B cell (primary cell): ENCODE data around the gene CES3.
"Not testable (repeated sequence)": the region's sequence is repeated elsewhere in the genome, so short reads cannot be mapped to it uniquely, and the experiment has no call there.

Source experiments
- CTCF ChIP-seq: fragments of 200-600 bp; IDR thresholded peaks from one replicate; pipeline ENCODE4 v1.8.0; 2022; ENCODE audit warnings: antibody characterized with exemption, mild to moderate bottlenecking
- EZH2 ChIP-seq: IDR thresholded peaks from 2 replicates; pipeline ENCODE4 v1.6.1; 2012; ENCODE audit warnings: borderline replicate concordance, low read depth, mild to moderate bottlenecking, moderate library complexity, low read length; ENCODE audit not compliant: insufficient read depth, poor library complexity, severe bottlenecking

- TF ChIP-seq EZH2, CTCF: not testable (repeated sequence)
Observed at GRCh38 chr16:66934839-66935313, 26.2 kb upstream of the CES3 start.
